Mesendoderm (in vitro differentiated cells): ENCODE measurements around the gene DDX54.
A peak's percentile ranks its signal among the peaks of the same experiment; 100 is the strongest.

Source experiments
- DNase-seq: peaks from one replicate; pipeline ENCODE4 v3.0.0; 2013
- H2AK5ac ChIP-seq: 2 replicates; pipeline ENCODE4 v1.6.1; 2013; ENCODE audit warnings: low read length, inconsistent platforms
- H2BK120ac ChIP-seq: 2 replicates; pipeline ENCODE4 v1.6.1; 2013; ENCODE audit warnings: low read depth, mild to moderate bottlenecking, low read length, moderate library complexity, mixed read lengths
- H2BK15ac ChIP-seq: replicated peaks from 2 replicates; pipeline ENCODE4 v1.6.1; 2013; ENCODE audit warnings: low read depth, mild to moderate bottlenecking, moderate library complexity
- H2BK5ac ChIP-seq: 2 replicates; pipeline ENCODE4 v1.6.1; 2013; ENCODE audit warnings: low read length, inconsistent platforms
- H3K18ac ChIP-seq: 2 replicates; pipeline ENCODE4 v1.6.1; 2013; ENCODE audit warnings: mild to moderate bottlenecking, low read length, mixed read lengths
- H3K23ac ChIP-seq: one replicate; pipeline ENCODE4 v1.6.1; 2013; ENCODE audit warnings: low read length
- H3K27ac ChIP-seq: 2 replicates; pipeline ENCODE4 v1.5.1; 2013; ENCODE audit warnings: low read depth, mild to moderate bottlenecking, inconsistent platforms, low read length, moderate library complexity
- H3K27me3 ChIP-seq: 2 replicates; pipeline ENCODE4 v1.6.1; 2013; ENCODE audit warnings: low read length, control low read depth, mild to moderate bottlenecking, inconsistent platforms; ENCODE audit not compliant: insufficient read depth, poor library complexity
- H3K36me3 ChIP-seq: 2 replicates; pipeline ENCODE4 v1.6.1; 2013; ENCODE audit warnings: low read length, inconsistent platforms; ENCODE audit not compliant: control insufficient read depth, insufficient read depth
- H3K4ac ChIP-seq: one replicate; pipeline ENCODE4 v1.6.1; 2013; ENCODE audit warnings: low read depth, mild to moderate bottlenecking, low read length, moderate library complexity
- H3K4me1 ChIP-seq: 2 replicates; pipeline ENCODE4 v1.6.1; 2013; ENCODE audit warnings: low read depth, low read length, inconsistent platforms; ENCODE audit not compliant: control insufficient read depth
- H3K4me2 ChIP-seq: 2 replicates; pipeline ENCODE4 v1.6.1; 2013; ENCODE audit warnings: low read length
- H3K4me3 ChIP-seq: 2 replicates; pipeline ENCODE4 v1.5.1; 2013; ENCODE audit warnings: mild to moderate bottlenecking, low read length
- H3K56ac ChIP-seq: one replicate; pipeline ENCODE4 v1.6.1; 2013; ENCODE audit warnings: low read length
- H3K79me1 ChIP-seq: 2 replicates; pipeline ENCODE4 v1.6.1; 2013; ENCODE audit warnings: low read length, inconsistent platforms
- H3K79me2 ChIP-seq: 2 replicates; pipeline ENCODE4 v1.6.1; 2013; ENCODE audit warnings: mild to moderate bottlenecking, low read length; ENCODE audit not compliant: control insufficient read depth, insufficient read depth
- H3K9ac ChIP-seq: 2 replicates; pipeline ENCODE4 v1.6.1; 2013; ENCODE audit warnings: low read length, inconsistent platforms
- H4K5ac ChIP-seq: one replicate; pipeline ENCODE4 v1.6.1; 2013; ENCODE audit warnings: low read length
- H4K8ac ChIP-seq: one replicate; pipeline ENCODE4 v1.6.1; 2013; ENCODE audit warnings: low read depth, mild to moderate bottlenecking, control low read depth, low read length, moderate library complexity
- WGBS: extraction: QIAGEN DNeasy Blood & Tissue Kit; methylation state at CpG from one replicate; pipeline ENCODE4 v1.1.7; 2013; ENCODE audit warnings: low lambda C conversion rate, missing lambda C conversion rate; ENCODE audit not compliant: insufficient coverage; ENCODE audit errors: extremely low coverage; 5-methylcytosine and 5-hydroxymethylcytosine counted together

Gene DDX54

GRCh38 chr12:113133666-113134065, 51.6 kb downstream of the DDX54 start:
- DNase-seq, result no peak
- no peak overlapping the region for H2BK5ac ChIP-seq
- no peak overlapping the region for H2AK5ac ChIP-seq
- no peak overlapping the region for H4K5ac ChIP-seq
- no peak overlapping the region for H3K4ac ChIP-seq
- H3K9ac ChIP-seq, result no peak overlapping the region
- H3K36me3 ChIP-seq, result no peaks in the 10 kb centered on the region
- no peaks in the 10 kb centered on the region for H3K79me2 ChIP-seq
- H3K56ac ChIP-seq, result no peak overlapping the region
- peaks cover 6% of the 10 kb centered on the region for H3K4me1 ChIP-seq
- H3K79me1 ChIP-seq, result no peaks in the 10 kb centered on the region
- H4K8ac ChIP-seq, result no peak overlapping the region
- H3K18ac ChIP-seq, result no peak overlapping the region
- H3K4me2 ChIP-seq, result no peak overlapping the region
- no peaks in the 10 kb centered on the region for H3K27me3 ChIP-seq
- no peak overlapping the region for H2BK15ac ChIP-seq
- H3K4me3 ChIP-seq, result no peak overlapping the region
- no CpG with 5 or more reads among the region's 3 CpGs for WGBS
- no peak overlapping the region for H3K27ac ChIP-seq
- no peak overlapping the region for H2BK120ac ChIP-seq
- no peak overlapping the region for H3K23ac ChIP-seq

GRCh38 chr12:113133036-113133435, 52.2 kb downstream of the DDX54 start:
- no CpG with 5 or more reads among the region's 6 CpGs for WGBS
- H3K4me2 ChIP-seq, result no peak overlapping the region
- no peak overlapping the region for H2BK15ac ChIP-seq
- H3K56ac ChIP-seq, result no peak overlapping the region
- no peaks in the 10 kb centered on the region for H3K79me2 ChIP-seq
- H3K23ac ChIP-seq, result no peak overlapping the region
- H4K5ac ChIP-seq, result no peak overlapping the region
- no peaks in the 10 kb centered on the region for H3K36me3 ChIP-seq
- no peak overlapping the region for H2AK5ac ChIP-seq
- H3K27ac ChIP-seq, result no peak overlapping the region
- H3K27me3 ChIP-seq, result no peaks in the 10 kb centered on the region
- H3K9ac ChIP-seq, result no peak overlapping the region
- peaks cover 6% of the 10 kb centered on the region for H3K4me1 ChIP-seq
- DNase-seq, result no peak
- no peaks in the 10 kb centered on the region for H3K79me1 ChIP-seq
- no peak overlapping the region for H2BK5ac ChIP-seq
- no peak overlapping the region for H3K18ac ChIP-seq
- no peak overlapping the region for H3K4ac ChIP-seq
- no peak overlapping the region for H4K8ac ChIP-seq
- H3K4me3 ChIP-seq, result no peak overlapping the region
- no peak overlapping the region for H2BK120ac ChIP-seq

- H3K79me2 ChIP-seq, result no peaks in the 10 kb centered on the region
- no peaks in the 10 kb centered on the region for H3K79me1 ChIP-seq
- DNase-seq, result no peak
- H3K56ac ChIP-seq, result no peak overlapping the region
- no peak overlapping the region for H2BK5ac ChIP-seq
- H4K5ac ChIP-seq, result no peak overlapping the region
- H3K36me3 ChIP-seq, result no peaks in the 10 kb centered on the region
- no peak overlapping the region for H3K18ac ChIP-seq
- H3K23ac ChIP-seq, result no peak overlapping the region
- no peak overlapping the region for H3K4me2 ChIP-seq
- H3K4me3 ChIP-seq, result no peak overlapping the region
- H2BK120ac ChIP-seq, result no peak overlapping the region
- no peak overlapping the region for H2BK15ac ChIP-seq
- no peak overlapping the region for H3K27ac ChIP-seq
- peaks cover 6% of the 10 kb centered on the region for H3K4me1 ChIP-seq
- H3K4ac ChIP-seq, result no peak overlapping the region
- WGBS, result no CpG with 5 or more reads among the region's 1 CpG
- no peak overlapping the region for H2AK5ac ChIP-seq
- H3K9ac ChIP-seq, result no peak overlapping the region
- H4K8ac ChIP-seq, result no peak overlapping the region
- H3K27me3 ChIP-seq, result no peaks in the 10 kb centered on the region
These were observed 53.7 kb downstream of the DDX54 start for GRCh38 chr12:113131556-113131955.

- Histone ChIP-seq H2AK5ac (no peak overlapping the region), H2BK120ac (no peak overlapping the region), H3K79me2 (no peaks in the 10 kb centered on the region), H3K56ac (no peak overlapping the region), H3K4ac (no peak overlapping the region), H3K4me3 (no peak overlapping the region), H4K5ac (no peak overlapping the region), H3K4me1 (no peaks in the 10 kb centered on the region), H2BK5ac (no peak overlapping the region), H2BK15ac (no peak overlapping the region), H3K4me2 (no peak overlapping the region), H3K27me3 (no peaks in the 10 kb centered on the region), H3K27ac (no peak overlapping the region), H4K8ac (no peak overlapping the region), H3K79me1 (no peaks in the 10 kb centered on the region), H3K18ac (no peak overlapping the region), H3K23ac (no peak overlapping the region), H3K36me3 (no peaks in the 10 kb centered on the region), H3K9ac (no peak overlapping the region)
- WGBS, result no CpG with 5 or more reads among the region's 18 CpGs
- peak; percentile 81 for DNase-seq
These were observed 54.7 kb downstream of the DDX54 start for GRCh38 chr12:113130457-113131135.

GRCh38 chr12:113129664-113130456, 55.4 kb downstream of the DDX54 start:
- H3K27ac ChIP-seq, result no peak overlapping the region
- H3K23ac ChIP-seq, result no peak overlapping the region
- H3K79me2 ChIP-seq, result no peaks in the 10 kb centered on the region
- no peaks in the 10 kb centered on the region for H3K27me3 ChIP-seq
- H3K4me1 ChIP-seq, result no peaks in the 10 kb centered on the region
- no peak overlapping the region for H3K56ac ChIP-seq
- H2AK5ac ChIP-seq, result no peak overlapping the region
- no peak overlapping the region for H3K4me3 ChIP-seq
- no peak overlapping the region for H3K4me2 ChIP-seq
- H2BK15ac ChIP-seq, result no peak overlapping the region
- WGBS, result no CpG with 5 or more reads among the region's 17 CpGs
- no peaks in the 10 kb centered on the region for H3K79me1 ChIP-seq
- H4K5ac ChIP-seq, result no peak overlapping the region
- no peak overlapping the region for H4K8ac ChIP-seq
- no peak overlapping the region for H3K4ac ChIP-seq
- no peak overlapping the region for H2BK120ac ChIP-seq
- no peak overlapping the region for H2BK5ac ChIP-seq
- H3K9ac ChIP-seq, result no peak overlapping the region
- H3K36me3 ChIP-seq, result no peaks in the 10 kb centered on the region
- H3K18ac ChIP-seq, result no peak overlapping the region
- no peak for DNase-seq
